GM21381 (cell line): ENCODE data around the gene MYZAP.
"Not testable (repeated sequence)": the region's sequence is repeated elsewhere in the genome, so short reads cannot be mapped to it uniquely, and the experiment has no call there.

ENCODE experiments used
- ATAC-seq: cut with Tn5 transposase; IDR thresholded peaks from one replicate; pipeline ENCODE4 v1.9.1; 2021; ENCODE audit warnings: mild to moderate bottlenecking, moderate library complexity; ENCODE audit not compliant: unreplicated experiment

MYZAP gene

GRCh38 chr15:57592426-57592825 is 722 bp downstream of the MYZAP start:
- no peak for ATAC-seq

DNA sequence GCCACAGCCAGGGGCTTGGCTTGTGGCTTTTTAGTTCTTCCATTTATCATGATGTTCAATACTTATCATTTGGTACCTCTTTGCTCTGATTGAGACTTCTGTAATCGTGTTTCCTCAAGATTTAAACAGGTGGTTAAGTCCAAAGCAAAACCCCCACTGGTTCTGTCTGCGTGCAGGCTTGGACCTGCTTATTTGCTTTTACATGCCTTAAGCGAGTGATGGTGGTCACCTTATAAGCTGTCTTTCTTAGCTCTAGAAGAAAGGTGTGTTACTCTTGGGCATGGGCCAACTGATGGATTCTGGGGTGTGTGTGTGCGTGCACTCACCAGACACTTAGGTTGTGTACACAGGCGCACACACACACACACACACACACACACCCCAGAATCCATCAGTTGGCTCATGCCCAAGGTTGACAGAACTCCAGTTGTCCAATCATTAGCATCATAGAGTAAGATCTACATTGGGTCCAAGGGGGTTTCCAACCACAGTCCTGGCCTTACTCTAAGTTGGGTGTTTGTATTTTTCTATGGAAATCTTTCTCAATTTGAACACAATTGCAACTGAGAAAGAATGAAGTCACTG is 1.2 kb downstream of the MYZAP start:
- ATAC-seq = no peak

DNA sequence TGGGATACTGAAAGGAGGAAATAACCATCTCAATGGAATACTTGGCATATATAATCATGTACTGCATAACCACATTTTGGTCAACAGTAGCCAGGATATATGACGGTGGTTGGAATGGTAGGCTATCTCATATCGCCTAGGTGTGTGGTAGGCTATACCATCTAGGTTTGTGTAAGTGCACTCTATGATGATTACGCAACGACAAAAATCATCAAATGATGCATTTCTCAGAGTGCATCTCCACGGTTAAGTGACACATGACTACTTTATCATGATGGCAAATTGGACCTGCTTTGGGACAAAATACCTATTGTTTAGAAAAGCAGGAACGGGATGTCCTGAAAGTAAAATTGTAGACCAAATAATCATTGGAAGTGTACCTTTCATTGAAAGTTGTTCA is 2.8 kb downstream of the MYZAP start:
- ATAC-seq = no peak

DNA sequence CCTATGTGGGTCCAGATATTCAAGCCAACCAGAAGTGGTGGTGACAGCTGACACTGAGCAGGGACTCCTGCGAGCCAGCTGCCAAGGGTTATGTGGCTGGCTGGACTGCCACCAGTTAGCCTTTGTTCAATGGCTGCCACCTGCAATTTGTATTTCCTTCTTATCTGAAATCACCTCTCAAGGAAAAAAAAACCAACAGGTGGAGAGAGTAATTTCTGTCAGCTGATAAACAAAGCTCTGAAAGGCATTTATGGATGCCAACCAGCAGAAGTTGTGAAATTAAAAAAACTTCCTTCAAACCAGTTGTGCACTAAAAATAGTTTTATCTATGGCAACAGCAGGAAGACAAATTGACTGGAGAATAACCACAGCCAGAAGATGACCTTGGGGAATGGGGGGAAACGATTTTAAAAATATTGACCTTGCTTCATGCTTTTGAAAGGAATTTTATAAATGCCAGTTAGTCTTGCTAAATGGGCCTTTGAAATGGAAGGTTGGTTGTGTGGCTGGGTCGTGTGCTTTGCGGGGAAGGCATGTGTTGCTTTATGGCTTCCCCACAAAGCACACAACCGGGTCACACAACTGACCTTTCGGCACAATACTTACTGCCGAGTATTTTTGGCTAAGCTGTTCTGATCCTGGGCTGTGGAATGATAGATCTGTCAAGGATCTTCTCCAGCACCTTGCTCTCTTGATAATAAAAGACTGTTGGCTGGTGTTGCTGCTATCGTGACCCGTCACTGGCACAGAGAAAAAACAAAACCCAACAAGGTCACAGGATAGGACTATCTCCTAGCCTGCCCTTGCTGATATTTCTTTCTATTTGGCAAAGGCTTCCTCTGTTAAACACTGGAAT is 3.5 kb downstream of the MYZAP start:
- no peak for ATAC-seq

- no peak for ATAC-seq
These were observed 4.7 kb downstream of the MYZAP start for GRCh38 chr15:57596301-57596855.

DNA sequence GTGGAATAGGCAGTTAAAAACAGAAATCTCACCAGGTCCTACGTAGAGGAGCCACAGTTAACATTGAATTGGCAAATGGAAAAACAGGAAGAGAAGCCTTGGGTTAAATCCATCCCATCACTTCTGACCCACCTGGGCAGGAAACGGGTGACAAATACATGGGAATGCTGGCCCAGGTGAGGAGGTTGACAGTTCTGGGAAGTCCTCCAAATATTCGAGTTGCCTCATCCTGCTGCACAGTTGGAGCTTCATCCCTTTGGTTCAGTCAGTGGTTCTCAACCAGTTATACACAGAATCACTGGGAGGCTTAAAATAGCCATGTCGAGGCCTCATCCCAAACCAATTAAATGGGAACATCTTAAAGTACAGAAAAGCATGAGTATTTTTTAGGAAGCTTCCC is 5.3 kb downstream of the MYZAP start:
- ATAC-seq = no peak

DNA sequence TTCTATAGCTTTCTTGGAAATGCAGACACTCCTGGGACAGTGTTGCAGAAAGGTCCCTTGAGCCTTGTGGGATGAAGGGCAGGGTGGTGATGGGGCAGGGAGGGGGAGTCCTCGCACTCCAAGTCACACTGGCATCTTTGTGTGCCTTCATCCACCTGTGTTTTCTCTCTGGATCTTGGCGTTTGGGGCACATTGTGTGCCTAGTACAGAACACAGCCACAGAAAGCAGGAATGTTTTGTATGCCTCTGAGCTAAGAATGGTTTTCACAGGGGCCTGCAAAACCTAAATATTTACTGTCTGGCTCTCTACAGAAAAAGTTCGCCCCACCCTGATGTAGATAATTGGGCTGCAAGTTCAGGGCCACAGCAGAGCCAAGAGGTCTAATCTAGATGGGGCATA is 5.7 kb downstream of the MYZAP start:
- no peak for ATAC-seq

GRCh38 chr15:57598346-57598745 is 6.6 kb downstream of the MYZAP start:
- ATAC-seq = no peak

- ATAC-seq = no peak
These were observed 7.6 kb downstream of the MYZAP start for GRCh38 chr15:57599296-57599810.

- ATAC-seq = no peak
These were observed 8.5 kb downstream of the MYZAP start for GRCh38 chr15:57600197-57600596.

- no peak for ATAC-seq
These were observed 12.8 kb downstream of the MYZAP start for GRCh38 chr15:57604507-57604906.

GRCh38 chr15:57605491-57605890 is 13.8 kb downstream of the MYZAP start:
- no peak for ATAC-seq

- ATAC-seq = no peak
These were observed 14.3 kb downstream of the MYZAP start for GRCh38 chr15:57606048-57606447.

DNA sequence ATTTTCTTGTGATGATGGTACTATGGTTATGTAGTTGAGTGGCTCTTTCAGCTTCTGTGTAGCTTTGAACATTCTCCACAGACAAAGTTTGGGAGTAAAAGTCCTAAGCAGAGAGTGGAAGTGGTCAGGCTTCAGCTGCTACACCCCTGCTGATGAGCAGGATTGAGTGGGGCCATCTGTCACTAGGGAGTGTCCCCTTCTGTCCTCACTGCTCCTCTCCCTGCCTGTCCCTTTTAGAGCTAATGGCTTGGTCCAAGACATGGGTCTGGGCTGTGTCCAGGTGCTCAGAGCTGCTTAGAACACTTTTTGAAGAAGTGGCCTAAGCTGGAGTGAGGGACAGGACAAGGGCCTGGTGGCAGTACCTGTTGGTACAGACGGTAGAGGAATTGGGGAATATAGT is 15.1 kb downstream of the MYZAP start:
- ATAC-seq = no peak

DNA sequence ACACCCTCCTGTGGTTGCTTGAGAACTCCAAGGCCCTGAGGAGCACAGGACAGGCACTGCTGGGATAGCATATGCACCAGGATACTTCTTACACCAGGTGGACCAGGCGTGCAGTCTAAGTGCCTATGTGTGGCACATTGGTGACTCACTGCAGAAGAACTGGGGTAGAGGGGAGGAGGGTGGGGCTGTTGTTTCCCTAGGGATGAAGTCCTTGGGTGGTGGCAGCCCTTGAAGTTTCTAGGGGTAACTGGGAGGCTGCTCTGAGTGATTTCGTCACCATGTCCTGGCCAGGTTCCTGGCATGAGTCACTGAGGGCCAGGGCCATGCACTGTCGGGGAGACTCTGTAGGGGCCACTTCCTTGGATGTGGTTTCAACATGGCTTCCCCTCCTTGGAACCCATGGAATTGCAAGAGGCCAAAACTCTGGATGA is 15.9 kb downstream of the MYZAP start:
- ATAC-seq = no peak

GRCh38 chr15:57609805-57610529 is 18.3 kb downstream of the MYZAP start:
- no peak for ATAC-seq

DNA sequence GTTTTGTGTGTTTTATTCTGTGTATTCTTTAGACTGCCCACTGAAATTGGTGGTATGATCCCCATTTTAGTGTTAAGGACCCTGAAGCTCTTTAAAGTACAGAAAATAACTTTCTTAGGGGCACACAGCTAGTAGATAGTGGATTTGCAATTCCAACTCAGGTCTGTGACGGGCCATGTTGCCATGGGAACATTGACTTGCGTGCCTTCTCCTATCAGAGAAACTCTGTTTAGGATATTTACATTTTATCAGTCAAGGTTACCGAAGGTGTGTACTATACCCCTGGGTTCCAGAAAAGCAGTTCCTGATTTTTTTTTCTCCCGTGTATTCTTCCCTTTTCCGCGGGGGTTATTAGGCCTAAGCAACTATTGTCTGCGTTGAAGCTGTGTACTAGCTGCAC is 19.4 kb downstream of the MYZAP start:
- ATAC-seq = no peak

GRCh38 chr15:57611938-57612337 is 20.2 kb downstream of the MYZAP start:
- no peak for ATAC-seq

GRCh38 chr15:57614241-57614640 is 22.5 kb downstream of the MYZAP start:
- no peak for ATAC-seq

- not testable (repeated sequence) for ATAC-seq
These were observed 24.3 kb downstream of the MYZAP start for GRCh38 chr15:57615951-57616496.

GRCh38 chr15:57618325-57618724 is 26.6 kb downstream of the MYZAP start:
- ATAC-seq = no peak
